Skin of body (tissue), 2 donors: ENCODE data around the gene STON2. TPM values are rescaled to one million over a fixed set of nuclear protein-coding genes. Genes with fewer than 3 reads are reported as not detected.

Experiments used
- DNase-seq: peaks from one replicate; lab custom pipeline; 2025; lab: John Stamatoyannopoulos, UW
- total RNA-seq: library from RNA; depleted of rRNA; stranded (reverse); fragments of >200 nt; gene quantifications from one replicate; pipeline ENCODE4 v1.2.3, GENCODE V29; 2014

STON2 gene
- total RNA-seq, 1 donor from 2014 or later, result 28.7 TPM

GRCh38 chr14:81305065-81305464, 95.1 kb downstream of the STON2 start:
- no peak for DNase-seq

- DNase-seq, result no peak
Observed at GRCh38 chr14:81303258-81303935, 96.7 kb downstream of the STON2 start.

DNA sequence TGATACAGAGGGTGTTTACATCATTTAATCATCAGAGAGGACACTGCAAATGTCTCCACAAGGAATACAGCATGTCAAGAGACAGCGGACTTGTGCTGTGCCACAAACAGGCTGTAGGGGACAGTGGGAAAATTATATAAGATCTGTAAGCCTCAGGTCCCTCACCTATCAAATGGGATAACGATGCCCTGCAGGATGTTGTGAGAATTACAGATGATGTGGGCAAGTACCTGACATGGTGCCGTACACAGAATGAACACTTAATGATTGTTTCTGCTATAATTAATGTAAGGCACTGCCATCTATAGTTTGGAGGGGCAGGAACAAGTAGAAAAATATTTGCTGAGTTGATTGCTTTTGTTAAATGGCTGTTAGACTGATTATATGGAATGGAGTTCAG, 97.5 kb downstream of the STON2 start:
- DNase-seq, result no peak

DNA sequence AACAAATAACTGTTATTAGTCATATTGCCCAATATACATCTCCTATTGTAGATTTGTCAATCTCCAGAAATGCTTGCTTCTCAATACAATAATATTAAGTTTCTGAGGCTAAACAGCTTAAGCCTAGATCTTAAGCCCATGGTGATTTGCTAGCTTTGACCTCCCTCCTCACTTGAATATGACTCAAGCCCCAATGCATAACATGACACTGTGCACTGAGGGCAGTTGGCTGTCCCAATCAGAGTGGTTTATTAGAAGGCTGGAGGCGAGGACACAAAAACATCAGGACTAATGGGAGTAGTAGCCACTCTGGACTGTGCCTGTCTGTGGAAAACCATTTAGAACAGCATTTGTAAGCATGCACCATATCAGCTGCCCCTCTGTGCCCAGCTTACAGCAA, 98.3 kb downstream of the STON2 start:
- DNase-seq, result no peak

- no peak for DNase-seq
Observed at GRCh38 chr14:81301371-81301770, 98.8 kb downstream of the STON2 start.

DNA sequence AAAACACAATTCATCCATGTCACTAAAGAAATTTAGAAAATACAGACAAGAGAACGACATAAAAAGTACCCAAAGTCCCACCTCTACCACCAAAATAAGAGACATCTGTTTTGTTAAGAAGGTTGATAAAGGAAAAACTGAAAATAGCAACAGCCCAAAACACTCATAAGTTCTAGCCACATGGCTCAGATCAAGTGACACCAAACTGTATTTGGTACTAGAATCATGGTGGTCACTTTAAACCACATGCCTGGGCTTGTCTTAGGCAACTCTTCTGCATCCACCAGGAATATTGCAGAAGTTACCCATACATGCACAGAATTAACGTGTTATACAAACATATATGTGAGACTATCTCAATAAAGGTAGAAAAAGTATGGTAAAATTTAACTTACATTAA, 101.2 kb downstream of the STON2 start:
- no peak for DNase-seq

DNA sequence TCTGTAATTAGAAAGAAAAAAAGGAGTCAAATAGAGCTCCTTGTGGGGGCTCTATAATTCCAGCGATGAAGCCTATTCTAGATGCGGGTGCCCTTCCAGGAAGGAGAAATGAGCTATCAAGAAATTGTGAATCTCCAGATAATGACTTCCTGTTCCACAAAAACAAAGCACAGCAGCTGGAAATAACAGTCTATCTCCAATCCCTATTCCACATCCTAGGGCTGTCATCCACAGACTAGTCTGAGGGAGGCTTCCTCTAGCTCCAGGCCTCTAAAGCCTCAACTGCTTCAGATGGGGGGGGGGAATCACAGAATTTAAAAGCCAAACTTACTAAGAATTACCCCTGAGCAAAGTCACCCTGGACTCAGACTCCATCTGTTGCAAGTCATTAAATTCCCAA, 102.0 kb downstream of the STON2 start:
- no peak for DNase-seq

DNA sequence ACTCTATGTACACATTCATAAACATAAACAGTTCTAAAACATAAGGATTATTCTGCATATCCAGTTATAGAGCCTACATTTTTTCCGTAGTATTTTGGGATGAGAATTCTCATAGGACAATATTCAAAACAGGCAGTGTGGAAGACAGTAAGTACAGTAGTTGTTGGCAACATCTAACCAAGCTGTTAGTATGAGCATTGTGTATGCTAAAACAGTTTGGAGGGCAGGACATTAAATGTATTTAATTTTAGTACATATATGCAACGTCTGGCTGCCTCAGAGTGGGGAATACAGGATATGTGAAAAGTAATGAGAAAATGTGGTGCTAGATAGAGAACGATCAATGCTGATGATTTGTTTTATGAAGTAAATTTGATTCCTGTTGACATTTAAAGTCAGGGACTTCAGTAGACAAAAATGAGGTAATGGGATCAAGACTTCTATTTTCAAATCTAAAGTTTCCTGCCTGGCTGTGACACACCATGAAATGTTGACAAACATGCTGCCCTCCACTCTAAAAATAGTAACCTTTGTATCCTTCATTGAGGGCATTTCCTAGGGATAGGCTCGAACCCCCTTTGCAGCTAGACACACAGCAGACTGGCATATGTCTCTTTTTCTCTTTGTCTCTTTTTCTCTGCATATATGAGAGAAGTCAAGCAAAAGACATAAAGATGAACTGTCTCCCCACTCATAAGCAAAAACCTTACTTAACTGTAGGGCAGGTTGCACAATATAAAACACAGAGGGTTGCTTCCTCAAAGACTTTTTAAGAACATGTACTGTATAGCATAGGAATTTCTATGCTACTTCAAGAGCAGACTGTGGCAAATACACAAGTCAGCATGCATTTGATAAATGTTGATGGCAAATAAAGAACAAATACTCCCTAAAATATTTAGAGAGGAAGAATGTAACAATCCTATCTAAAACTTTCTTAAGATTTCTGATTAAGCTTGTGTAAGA, 103.9 kb downstream of the STON2 start:
- no peak for DNase-seq

GRCh38 chr14:81289516-81289915, 110.6 kb downstream of the STON2 start:
- no peak for DNase-seq

DNA sequence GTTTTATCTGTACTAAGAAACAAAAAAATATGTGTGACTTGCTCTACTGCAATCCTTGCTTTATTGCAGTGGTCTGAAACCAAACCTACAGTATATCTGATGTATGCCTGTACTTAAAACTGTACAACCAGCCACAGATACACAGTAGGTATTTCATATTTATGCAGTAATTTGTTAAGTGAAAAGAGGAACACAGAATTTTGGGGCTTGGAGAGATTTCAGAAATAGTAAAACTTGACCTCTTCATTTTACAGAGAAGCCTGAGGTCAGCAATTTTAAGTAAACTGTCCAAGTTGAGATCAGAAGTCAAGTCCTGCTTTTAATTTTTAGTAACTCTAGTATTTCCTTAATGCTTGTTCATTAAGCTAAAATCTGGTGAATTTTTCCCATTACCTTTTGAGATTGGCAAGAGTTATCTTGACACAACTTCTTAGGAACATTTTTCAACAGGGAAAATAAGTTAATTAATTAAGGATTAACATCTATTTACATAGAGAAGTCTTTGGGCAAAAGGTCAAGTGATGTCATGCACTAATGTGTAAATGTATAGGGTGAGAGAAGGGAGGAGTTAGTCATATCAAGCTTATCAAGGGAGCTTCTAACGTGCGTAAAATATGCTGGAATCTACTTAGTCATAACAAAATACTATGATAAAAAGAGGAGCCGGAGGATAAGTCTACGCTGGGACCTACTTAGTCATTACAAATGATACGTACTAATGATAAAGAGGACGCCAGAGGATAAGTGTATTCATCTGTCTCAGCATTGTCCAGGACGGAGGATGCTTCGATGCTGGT, 113.4 kb downstream of the STON2 start:
- DNase-seq, result no peak

GRCh38 chr14:81285245-81285644, 114.9 kb downstream of the STON2 start:
- DNase-seq, result no peak

DNA sequence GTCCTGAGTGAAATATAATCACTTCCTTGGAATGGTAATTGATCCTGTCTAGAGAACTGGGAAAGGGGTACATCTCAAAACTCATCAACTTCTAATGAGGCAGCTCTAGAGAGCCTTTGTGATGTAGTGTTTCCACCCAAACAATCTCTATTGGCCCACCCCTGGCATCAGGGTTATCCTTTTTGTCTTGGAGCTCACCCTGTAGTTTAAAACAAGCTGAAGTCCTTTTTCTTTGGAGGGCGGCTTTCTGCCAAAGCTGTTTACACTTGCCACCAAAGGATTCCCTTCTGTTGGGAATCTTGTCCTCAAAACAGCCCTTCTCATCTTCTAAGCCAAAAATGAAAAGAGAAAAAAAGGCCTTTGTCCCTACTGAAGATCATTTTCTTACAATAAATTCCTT, 118.8 kb downstream of the STON2 start:
- no peak for DNase-seq

DNA sequence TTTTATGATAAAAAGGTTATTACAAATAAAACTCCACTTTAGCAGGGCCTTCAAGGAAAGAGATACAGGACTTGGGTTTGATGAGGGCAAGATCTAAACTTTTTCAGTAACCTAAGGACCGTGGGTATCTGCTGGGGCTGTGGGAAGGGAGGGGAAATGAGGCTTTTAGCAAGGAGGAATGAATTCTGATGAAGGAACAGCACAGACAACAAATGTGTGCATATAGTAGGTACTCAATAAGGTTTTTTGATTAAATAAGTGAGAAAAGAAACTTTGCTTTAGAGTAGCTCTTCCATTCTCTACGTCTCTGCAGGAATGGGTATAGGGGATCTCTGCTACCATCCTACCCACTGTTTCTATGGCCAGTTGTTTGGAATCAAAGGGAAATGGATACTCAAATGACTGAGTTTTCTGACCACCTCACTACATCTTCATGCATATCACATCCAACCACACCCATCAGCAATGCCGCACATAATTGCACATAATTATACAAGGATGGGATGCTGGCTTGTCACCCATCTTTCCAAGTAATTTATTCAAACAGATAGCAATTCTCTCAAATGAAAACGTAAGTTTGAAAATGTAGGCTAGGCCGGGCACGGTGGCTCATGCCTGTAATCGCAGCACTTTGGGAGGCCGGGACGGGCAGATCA, 119.9 kb downstream of the STON2 start:
- DNase-seq, result no peak

- no peak for DNase-seq
Observed at GRCh38 chr14:81277096-81277495, 123.0 kb downstream of the STON2 start.

- no peak for DNase-seq
Observed at GRCh38 chr14:81276073-81277069, 123.8 kb downstream of the STON2 start.

DNA sequence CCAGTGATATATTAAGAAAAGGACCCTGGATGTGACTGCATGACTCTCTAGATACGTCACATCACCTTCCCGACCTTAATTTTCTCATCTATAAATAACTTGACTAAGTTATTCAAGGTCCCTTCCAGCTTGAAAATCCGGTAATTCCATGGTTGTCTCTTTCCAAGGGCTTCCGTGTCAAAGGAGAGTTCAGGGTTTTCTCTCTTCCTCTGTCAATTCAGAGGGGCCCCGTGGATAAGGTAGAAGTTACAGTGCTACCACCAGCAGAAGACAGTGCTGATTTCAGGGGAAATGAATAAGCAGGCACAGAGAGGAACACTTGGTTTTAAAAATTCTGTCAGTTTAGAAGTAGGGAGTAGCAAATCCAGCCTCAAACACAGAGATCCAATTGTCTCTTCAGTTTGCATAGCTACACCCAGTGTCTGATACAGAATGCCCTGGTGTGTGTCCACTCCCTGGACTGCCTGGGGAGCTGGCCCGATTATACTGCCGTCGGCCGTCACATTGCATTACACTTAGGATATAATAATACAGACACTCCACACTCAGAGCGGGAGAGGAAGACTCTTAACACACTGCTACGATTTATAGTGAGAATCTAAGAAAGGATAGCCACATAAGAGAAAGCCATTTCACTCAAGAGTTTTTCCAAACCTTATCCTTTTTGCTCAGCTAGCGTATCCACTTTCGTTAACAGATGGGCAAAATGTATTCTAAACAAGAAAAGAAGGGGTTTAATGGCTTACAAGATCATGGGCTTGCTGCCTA, 124.6 kb downstream of the STON2 start:
- DNase-seq, result no peak

- no peak for DNase-seq
Observed at GRCh38 chr14:81273961-81274575, 126.1 kb downstream of the STON2 start.

GRCh38 chr14:81273521-81273920, 126.6 kb downstream of the STON2 start:
- DNase-seq, result no peak

DNA sequence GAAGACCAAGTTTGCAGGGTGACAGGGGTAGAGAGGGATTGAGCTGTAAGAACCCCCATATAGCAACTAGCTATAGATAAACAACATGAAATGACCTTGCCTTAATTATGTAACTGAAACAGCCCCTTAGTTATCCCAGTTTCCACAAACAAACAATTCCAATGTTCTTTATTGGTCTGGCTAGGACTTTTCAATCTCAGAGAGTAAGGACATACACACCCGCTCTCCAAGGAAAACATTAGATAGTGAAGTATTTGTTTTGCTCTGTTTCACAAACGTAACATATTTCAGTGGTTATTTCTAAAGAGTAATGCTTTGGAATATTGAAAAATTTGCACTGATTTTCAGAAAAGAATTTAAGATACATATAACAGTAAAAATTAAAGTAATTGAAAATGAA, 127.8 kb downstream of the STON2 start:
- no peak for DNase-seq
